GM21723 (cell line): ENCODE results near the gene KRTAP5-3.
"Not testable (repeated sequence)": the region's sequence is repeated elsewhere in the genome, so short reads cannot be mapped to it uniquely, and the experiment has no call there.

Source experiments
- ATAC-seq: cut with Tn5 transposase; IDR thresholded peaks from one replicate; pipeline ENCODE4 v1.9.1; 2021; ENCODE audit warnings: mild to moderate bottlenecking, moderate library complexity; ENCODE audit not compliant: unreplicated experiment

KRTAP5-3 gene

GRCh38 chr11:1584661-1585370 lies 23.4 kb downstream of the KRTAP5-3 start, which contains the start of gene KRTAP5-1:
Gene KRTAP5-1, minus strand, starts transcription at chr11:1585283. Its CDS starts 34 bp downstream, at chr11:1585249.
- ATAC-seq = not testable (repeated sequence)

- not testable (repeated sequence) for ATAC-seq
These were observed 25.4 kb downstream of the KRTAP5-3 start for GRCh38 chr11:1582909-1583308.

- ATAC-seq = no peak
These were observed 26.3 kb downstream of the KRTAP5-3 start for GRCh38 chr11:1581976-1582375.

DNA sequence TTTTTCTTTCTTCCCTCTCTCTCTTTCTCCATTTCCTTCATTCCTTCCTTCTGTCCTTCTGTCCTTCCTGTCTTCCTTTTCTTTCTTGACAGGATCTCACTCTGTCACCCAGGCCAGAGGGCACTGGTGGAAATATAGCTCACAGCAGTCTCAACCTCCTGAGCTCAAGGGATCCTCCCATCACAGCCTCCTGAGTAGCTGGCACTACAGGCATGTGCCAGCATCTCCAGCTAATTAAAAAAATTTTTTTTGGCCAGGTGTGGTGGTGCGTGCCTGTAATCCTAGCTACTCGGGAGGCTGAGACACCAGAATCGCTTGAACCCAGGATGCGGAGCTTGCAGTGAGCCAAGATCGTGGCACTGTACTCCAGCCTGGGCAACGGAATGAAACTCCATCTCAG lies 31.4 kb downstream of the KRTAP5-3 start:
- ATAC-seq = no peak

DNA sequence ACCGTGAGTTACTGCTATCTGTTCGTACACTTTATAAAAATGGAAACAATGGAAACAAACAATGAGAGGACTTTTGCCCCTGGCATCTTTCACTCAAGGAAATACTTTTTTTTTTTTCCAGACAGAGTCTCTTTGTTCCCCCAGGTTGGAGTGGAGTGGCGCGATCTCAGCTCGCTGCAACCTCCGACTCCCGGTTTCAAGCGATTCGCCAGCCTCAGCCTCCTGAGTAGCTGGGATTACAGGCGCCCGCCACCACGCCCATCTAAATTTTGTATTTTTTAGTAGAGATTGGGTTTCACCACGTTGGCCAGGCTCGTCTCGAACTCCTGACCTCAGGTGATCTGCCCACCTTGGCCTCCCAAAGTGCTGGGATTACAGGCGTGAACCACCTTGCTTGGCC lies 32.5 kb downstream of the KRTAP5-3 start:
- not testable (repeated sequence) for ATAC-seq

DNA sequence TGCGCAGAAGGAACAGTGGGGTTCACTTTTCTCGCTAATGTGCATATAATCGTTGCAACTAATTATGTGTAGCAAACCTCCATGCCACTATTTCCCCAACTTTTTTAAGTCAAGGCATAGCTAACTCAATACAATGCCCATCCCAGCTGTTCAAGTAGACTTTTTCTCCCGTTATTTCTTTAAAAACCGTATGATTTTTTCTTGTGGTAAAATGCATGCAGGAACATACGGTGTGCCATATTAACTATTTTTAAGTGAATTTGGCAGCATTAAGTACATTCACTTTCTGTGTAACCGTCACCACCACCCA lies 33.4 kb downstream of the KRTAP5-3 start:
- no peak for ATAC-seq

GRCh38 chr11:1574238-1574932 lies 33.9 kb downstream of the KRTAP5-3 start:
- ATAC-seq = no peak

DNA sequence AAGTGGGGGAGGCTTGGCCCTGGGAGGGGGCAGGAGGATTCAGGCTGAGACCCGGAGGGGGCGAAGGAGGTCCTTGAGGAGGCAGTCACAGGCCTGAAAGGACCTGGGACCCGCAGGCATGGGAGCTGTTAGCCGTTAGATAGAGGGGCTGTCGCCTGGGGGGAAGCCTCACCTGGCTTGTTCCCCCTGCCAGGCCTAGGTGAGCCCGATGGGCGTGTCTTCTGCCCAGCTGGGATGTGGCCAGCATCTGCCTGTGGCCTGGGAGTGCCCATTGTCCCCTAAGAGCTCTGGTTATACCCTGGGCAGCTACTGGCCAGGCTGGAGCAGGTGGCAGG lies 34.4 kb downstream of the KRTAP5-3 start:
- no peak for ATAC-seq

DNA sequence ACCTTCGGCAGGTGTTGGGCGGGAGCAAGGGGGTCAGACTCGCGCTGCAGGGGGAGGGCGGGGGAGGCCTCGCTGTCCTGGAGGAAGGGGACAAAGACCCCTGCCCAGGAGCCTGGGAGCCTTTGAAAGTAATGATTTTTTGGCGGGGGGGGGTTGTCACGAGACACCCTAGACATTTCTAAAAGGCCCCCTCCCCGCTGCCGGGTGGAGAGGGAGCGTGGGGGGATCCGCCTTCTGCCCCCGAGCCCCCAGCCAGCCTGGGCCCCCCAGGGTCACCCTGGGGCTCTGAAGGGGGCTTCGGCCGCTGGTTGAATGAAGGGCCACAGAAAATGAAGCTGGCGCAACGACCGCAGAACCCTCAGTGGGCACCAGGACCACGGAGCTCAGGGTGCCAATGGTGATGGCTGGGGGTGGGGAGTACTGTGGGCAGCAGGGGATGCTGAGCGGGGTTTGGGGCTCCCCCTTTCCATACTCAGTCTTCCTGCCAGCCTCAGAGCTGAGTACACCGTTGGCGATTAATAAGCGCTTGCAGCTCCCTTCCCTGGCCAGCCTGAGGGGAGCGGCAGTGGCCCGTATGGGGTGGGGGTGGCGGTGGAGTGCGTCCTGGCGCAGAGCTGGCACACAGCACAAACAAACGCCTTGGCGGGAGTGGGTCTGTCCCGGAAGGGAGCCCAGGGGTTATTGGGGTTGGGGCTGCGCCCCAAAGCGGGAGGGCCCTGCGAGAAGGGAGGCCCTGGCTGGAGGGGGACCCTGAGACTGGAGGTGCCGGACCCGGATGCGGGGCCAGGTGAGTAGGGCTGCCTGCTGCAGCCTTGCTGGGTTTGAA lies 35.0 kb downstream of the KRTAP5-3 start:
- ATAC-seq = no peak

DNA sequence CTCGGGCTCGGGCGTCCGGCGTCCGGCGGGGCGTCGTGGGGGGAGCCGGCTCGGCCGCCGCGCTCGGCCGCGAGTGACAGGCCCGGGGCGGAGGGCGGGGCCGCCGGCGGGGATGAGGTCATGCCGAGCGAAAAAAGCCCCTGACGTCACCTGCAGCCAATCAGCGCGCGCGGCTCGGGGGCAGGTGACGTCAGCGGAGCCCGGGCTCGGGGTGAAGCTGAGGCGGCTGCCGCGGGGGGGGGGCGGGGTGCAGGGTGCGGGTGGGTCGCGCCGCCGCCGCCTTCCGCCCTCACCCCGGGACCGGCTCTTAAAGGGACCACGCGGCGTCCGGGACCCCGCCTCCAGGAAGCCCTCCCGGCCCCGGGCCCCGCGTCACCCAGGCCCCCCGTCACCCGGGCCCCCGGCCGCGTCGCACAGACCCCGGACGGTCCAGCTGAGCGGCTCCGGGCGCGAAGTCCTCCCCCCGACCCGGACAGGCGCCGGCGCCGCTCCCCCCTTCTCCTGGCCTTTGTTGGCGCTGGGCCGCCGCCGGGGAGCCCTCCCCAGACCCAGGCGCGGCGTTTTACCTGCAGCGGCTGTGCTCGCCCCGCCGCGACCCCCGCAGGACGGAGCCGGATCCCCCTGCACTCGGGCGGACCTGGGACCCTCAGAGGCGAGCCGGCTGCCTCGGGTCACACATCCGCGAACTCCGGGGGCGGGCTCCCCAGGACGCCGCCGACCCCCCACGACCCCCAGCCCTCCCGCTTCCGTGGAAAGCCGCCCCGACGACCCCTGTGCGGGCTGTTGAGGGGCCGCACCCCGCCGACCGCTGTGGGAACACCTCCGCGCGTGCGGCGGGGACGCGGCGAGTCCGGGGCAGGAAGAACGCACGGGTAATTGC lies 35.8 kb downstream of the KRTAP5-3 start, which contains the start of gene DUSP8:
Gene DUSP8, minus strand, starts transcription at position 75 of the 880 bp plus-strand sequence. CDS start 6,445 bp downstream, outside the sequence.
- peak; percentile 51 for ATAC-seq

GRCh38 chr11:1571760-1572196 lies 36.5 kb downstream of the KRTAP5-3 start:
- ATAC-seq = peak; percentile 1

GRCh38 chr11:1570896-1571759 lies 37.1 kb downstream of the KRTAP5-3 start:
- no peak for ATAC-seq

DNA sequence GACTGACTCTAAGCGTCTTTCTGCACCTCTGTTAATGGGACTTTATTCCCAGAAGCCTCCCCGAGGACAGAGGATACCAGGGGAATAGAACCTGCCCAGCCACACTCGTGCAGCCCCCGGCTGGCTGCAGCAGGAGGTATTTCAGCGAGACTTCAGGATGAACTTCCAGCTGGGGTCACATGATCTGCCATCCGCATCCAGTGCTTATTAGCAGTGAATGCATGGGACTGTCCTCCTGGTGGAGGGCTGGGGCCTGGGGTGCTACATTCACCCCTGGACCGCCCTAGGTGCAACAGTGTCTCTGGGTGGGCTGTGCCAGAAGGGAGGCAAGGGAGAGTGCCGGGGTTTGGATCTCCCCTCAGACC lies 37.8 kb downstream of the KRTAP5-3 start:
- ATAC-seq = no peak

DNA sequence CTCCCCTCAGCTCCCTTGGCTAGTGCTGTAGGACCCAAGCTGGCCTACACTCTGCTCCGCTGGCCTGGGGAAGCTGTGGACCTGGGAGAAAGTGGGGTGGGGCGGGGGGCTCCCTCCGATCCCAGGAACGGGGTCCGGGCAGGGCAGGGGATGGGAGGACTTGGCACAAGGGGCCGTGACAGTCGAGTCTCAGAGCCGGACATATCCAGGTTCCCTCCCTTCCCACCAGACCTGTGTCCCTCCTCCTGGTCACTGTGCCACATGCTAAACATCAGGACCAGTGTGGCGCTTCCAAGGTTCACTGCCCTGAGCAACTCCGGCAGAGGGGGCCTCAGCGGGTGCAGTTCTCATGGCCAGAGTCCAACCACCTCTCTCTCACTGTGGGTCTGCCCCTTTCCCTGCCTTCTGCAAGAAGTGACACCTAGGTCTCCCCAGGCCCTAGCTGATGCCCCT lies 38.2 kb downstream of the KRTAP5-3 start:
- ATAC-seq = no peak

- no peak for ATAC-seq
These were observed 38.9 kb downstream of the KRTAP5-3 start for GRCh38 chr11:1569251-1569780.

GRCh38 chr11:1568441-1568911 lies 39.8 kb downstream of the KRTAP5-3 start:
- ATAC-seq = no peak

DNA sequence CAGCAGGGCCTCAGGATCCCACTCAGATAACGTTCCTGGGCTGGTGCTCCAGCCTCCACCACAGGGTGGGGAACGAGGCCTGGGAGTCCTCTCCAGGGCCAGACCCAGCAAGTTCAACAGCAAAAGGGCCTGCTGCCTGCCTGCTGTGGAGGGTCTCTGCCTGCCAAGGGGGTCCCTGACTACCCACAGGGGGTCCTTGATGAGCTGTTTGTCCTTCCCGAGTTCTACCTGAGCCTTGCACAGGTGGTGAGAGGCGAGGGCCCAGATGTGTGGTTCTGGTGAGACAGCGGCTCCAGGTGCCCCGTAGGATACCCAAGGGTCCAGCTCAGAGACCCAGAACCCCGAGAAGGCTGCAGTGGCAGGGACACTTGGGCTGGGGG lies 40.6 kb downstream of the KRTAP5-3 start:
- no peak for ATAC-seq

- no peak for ATAC-seq
These were observed 41.1 kb downstream of the KRTAP5-3 start for GRCh38 chr11:1567052-1567720.
